IPS DF 6.9 (cell line): Measurements from ENCODE around the gene ACSF3.

Source experiments
- DNase-seq: peaks from one replicate; pipeline ENCODE4 v3.0.0-alpha.2; 2013; ENCODE audit warnings: low read depth, low spot score
- H3K27ac ChIP-seq: one replicate; pipeline ENCODE4 v1.5.1; 2013; ENCODE audit warnings: low read length, control low read depth
- H3K27me3 ChIP-seq: 2 replicates; pipeline ENCODE4 v1.6.1; 2013; ENCODE audit warnings: mild to moderate bottlenecking, low read length; ENCODE audit not compliant: control insufficient read depth, insufficient read depth
- H3K36me3 ChIP-seq: 2 replicates; pipeline ENCODE4 v1.6.1; 2013; ENCODE audit warnings: low read length; ENCODE audit not compliant: control insufficient read depth, insufficient read depth
- H3K4me1 ChIP-seq: 2 replicates; pipeline ENCODE4 v1.6.1; 2013; ENCODE audit warnings: low read length; ENCODE audit not compliant: control insufficient read depth, insufficient read depth
- H3K4me3 ChIP-seq: 2 replicates; pipeline ENCODE4 v1.5.1; 2013; ENCODE audit warnings: mild to moderate bottlenecking, low read length
- H3K9me3 ChIP-seq: 2 replicates; pipeline ENCODE4 v1.6.1; 2013; ENCODE audit warnings: low read length, inconsistent platforms; ENCODE audit not compliant: control insufficient read depth, insufficient read depth
- WGBS: extraction: QIAGEN DNeasy Blood & Tissue Kit; methylation state at CpG from one replicate; pipeline ENCODE4 v1.1.7; 2013; ENCODE audit warnings: mixed read lengths, missing lambda C conversion rate; ENCODE audit not compliant: insufficient read length, insufficient coverage; 5-methylcytosine and 5-hydroxymethylcytosine counted together

The ACSF3 gene

GRCh38 chr16:89102481-89103073 is 8.9 kb downstream of the ACSF3 start:
- H3K9me3 ChIP-seq: no peaks in the 10 kb centered on the region
- no peaks in the 10 kb centered on the region for H3K27me3 ChIP-seq
- no peak for DNase-seq
- H3K4me1 ChIP-seq: no peaks in the 10 kb centered on the region; the same call in 1 of the 2 replicates
- H3K4me3 ChIP-seq: no peak overlapping the region
- H3K27ac ChIP-seq: no peak overlapping the region
- H3K36me3 ChIP-seq: peaks cover 38% of the 10 kb centered on the region
- WGBS: no CpG with 5 or more reads among the region's 27 CpGs

DNA sequence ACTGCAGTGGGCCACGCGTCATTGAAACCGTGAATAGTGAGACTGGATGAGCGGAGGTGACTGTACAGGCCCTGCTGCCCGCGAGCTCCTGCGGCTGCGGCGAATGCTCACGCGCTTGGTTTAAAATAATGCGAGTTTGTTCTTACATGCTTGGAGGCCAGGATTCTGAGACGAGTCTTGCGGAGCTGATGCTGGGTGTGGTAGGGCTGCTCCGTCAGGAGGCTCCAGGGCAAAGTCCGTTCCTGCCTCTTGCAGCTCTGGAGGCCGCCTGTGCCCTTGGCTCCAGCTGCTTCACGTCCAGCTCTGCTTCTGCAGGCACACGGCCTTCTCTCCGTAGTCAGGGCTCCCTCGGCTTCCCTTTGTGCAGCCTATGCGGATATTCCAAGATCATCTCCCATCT is 9.5 kb downstream of the ACSF3 start:
- DNase-seq: no peak
- Histone ChIP-seq H3K4me1 (no peaks in the 10 kb centered on the region), H3K4me3 (no peak overlapping the region), H3K36me3 (peaks cover 39% of the 10 kb centered on the region), H3K27me3 (no peaks in the 10 kb centered on the region), H3K27ac (no peak overlapping the region), H3K9me3 (no peaks in the 10 kb centered on the region)
- no CpG with 5 or more reads among the region's 22 CpGs for WGBS

- WGBS: no CpG with 5 or more reads among the region's 16 CpGs
- DNase-seq: no peak
- no peaks in the 10 kb centered on the region for H3K4me1 ChIP-seq
- no peaks in the 10 kb centered on the region for H3K9me3 ChIP-seq
- no peak overlapping the region for H3K27ac ChIP-seq
- H3K4me3 ChIP-seq: no peak overlapping the region
- H3K27me3 ChIP-seq: no peaks in the 10 kb centered on the region
- H3K36me3 ChIP-seq: peaks cover 39% of the 10 kb centered on the region
Measured at GRCh38 chr16:89103781-89104180, 10.1 kb downstream of the ACSF3 start.

GRCh38 chr16:89104303-89104702 is 10.7 kb downstream of the ACSF3 start:
- WGBS: no CpG with 5 or more reads among the region's 10 CpGs
- no peak overlapping the region for H3K27ac ChIP-seq
- no peaks in the 10 kb centered on the region for H3K27me3 ChIP-seq
- no peaks in the 10 kb centered on the region for H3K9me3 ChIP-seq
- peaks cover 39% of the 10 kb centered on the region for H3K36me3 ChIP-seq
- H3K4me3 ChIP-seq: no peak overlapping the region
- no peak for DNase-seq
- no peaks in the 10 kb centered on the region for H3K4me1 ChIP-seq

- WGBS: no CpG with 5 or more reads among the region's 23 CpGs
- Histone ChIP-seq H3K4me3 (no peak overlapping the region), H3K27ac (no peak overlapping the region), H3K36me3 (peaks cover 39% of the 10 kb centered on the region), H3K27me3 (no peaks in the 10 kb centered on the region), H3K4me1 (no peaks in the 10 kb centered on the region), H3K9me3 (no peaks in the 10 kb centered on the region)
- DNase-seq: no peak
Measured at GRCh38 chr16:89104930-89105571, 11.4 kb downstream of the ACSF3 start.

- Histone ChIP-seq H3K4me3 (no peak overlapping the region), H3K27me3 (no peaks in the 10 kb centered on the region), H3K27ac (no peak overlapping the region), H3K36me3 (peaks cover 39% of the 10 kb centered on the region), H3K9me3 (no peaks in the 10 kb centered on the region), H3K4me1 (no peaks in the 10 kb centered on the region)
- no CpG with 5 or more reads among the region's 16 CpGs for WGBS
- no peak for DNase-seq
Measured at GRCh38 chr16:89105599-89106151, 12.0 kb downstream of the ACSF3 start.

DNA sequence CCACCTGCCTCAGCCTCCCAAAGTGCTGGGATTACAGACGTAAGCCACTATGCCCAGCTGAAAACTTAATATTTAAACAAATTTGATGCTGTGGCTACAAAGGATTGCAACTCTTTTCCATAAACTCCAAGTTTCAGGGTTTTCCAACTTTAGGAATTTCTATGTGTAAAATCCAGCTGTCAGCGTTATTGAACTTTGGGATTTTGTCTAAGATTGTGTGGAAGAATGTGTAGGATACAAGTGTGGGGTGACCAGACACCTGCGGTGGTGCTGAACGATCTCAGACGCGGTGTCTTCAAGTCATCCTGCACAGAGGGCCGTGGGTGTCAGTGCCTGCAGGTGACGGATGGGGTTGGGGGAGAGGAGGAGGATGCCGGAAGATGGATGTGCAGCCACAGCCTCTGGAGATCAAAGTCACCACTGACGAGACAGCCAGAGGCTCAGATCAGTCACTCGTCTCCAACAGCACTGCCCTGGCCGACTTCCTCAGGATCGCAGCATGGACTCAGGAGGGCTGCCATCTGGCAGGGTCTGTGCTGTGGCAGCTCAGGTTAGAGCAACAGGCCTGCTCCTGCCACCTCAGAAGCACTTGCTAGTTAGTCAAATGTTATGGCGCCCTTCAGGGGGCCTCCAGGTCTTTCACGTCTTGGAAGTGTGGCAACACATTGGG is 13.0 kb downstream of the ACSF3 start:
- whole genome bisulfite sequencing: no CpG with 5 or more reads among the region's 15 CpGs
- Histone ChIP-seq H3K9me3 (no peaks in the 10 kb centered on the region), H3K4me1 (no peaks in the 10 kb centered on the region; the same call in 1 of the 2 replicates), H3K27ac (no peak overlapping the region), H3K27me3 (no peaks in the 10 kb centered on the region), H3K4me3 (no peak overlapping the region), H3K36me3 (peaks cover 38% of the 10 kb centered on the region)
- DNase-seq: no peak

DNA sequence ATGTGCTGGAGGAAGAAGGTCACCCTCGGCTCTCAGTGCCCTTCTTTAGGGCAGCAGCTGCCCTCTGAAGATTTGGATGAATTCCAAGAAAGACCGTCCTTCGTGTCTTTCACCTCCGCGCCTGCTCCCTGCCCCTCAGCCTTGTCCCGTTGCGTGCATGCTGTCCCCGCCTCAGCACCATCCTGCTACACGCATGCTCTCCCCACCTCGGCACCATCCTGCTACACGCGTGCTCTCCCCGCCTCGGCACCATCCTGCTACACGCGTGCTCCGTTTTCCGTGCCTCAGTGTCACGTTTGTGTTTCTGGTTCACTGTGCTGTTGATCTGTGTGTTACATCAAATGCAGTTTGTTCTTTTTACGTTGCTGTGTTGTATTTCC is 13.5 kb downstream of the ACSF3 start:
- Histone ChIP-seq H3K4me3 (no peak overlapping the region), H3K27ac (no peak overlapping the region), H3K4me1 (no peaks in the 10 kb centered on the region; the same call in 1 of the 2 replicates), H3K27me3 (no peaks in the 10 kb centered on the region), H3K36me3 (peaks cover 41% of the 10 kb centered on the region), H3K9me3 (no peaks in the 10 kb centered on the region)
- WGBS: no CpG with 5 or more reads among the region's 20 CpGs
- no peak for DNase-seq

- Histone ChIP-seq H3K27ac (no peak overlapping the region), H3K27me3 (no peaks in the 10 kb centered on the region), H3K9me3 (no peaks in the 10 kb centered on the region), H3K4me1 (no peaks in the 10 kb centered on the region; the same call in 1 of the 2 replicates), H3K36me3 (peaks cover 41% of the 10 kb centered on the region), H3K4me3 (no peak overlapping the region)
- no peak for DNase-seq
- no CpG with 5 or more reads among the region's 5 CpGs for whole genome bisulfite sequencing
Measured at GRCh38 chr16:89108416-89108815, 14.8 kb downstream of the ACSF3 start.

GRCh38 chr16:89110641-89111040 is 17.0 kb downstream of the ACSF3 start:
- peaks cover 31% of the 10 kb centered on the region for H3K36me3 ChIP-seq
- DNase-seq: no peak

More at GRCh38 chr16:89110641-89111040, 17.0 kb downstream of the ACSF3 start:
- peaks cover 4% of the 10 kb centered on the region for H3K4me1 ChIP-seq
- H3K27me3 ChIP-seq: no peaks in the 10 kb centered on the region
- no CpG with 5 or more reads among the region's 14 CpGs for WGBS
- H3K27ac ChIP-seq: no peak overlapping the region
- no peak overlapping the region for H3K4me3 ChIP-seq
- H3K9me3 ChIP-seq: no peaks in the 10 kb centered on the region
